H1 (cell line): ENCODE data around the gene GDPD3. TPM values are rescaled to one million over a fixed set of nuclear protein-coding genes. Genes with fewer than 3 reads are reported as not detected.

ENCODE experiments used
- CTCF ChIA-PET: fragments of 300-600 bp; sonication (Branson Sonifier 250); formaldehyde crosslinking; loops from one replicate; lab custom pipeline; 2021; ENCODE audit not compliant: partially characterized antibody; lab: Charles Lee
- POLR2A ChIA-PET: fragments of 300-600 bp; sonication (Branson Sonifier 250); formaldehyde crosslinking; loops from one replicate; lab custom pipeline; 2021; ENCODE audit warnings: inconsistent platforms; ENCODE audit not compliant: partially characterized antibody; lab: Charles Lee
- DNase-seq, 2 experiments: peaks; one replicate each; pipeline versions ENCODE4 v3.0.0 to v3.0.0-alpha.2; 2010 to 2022; ENCODE audit warnings: low spot score in 2 of 2, low read depth in 1 of 2, mixed read lengths in 1 of 2
- FAIRE-seq: peaks from 2 replicates; lab custom pipeline; 2011; peaks lifted over from hg19 to GRCh38; lab: Jason Lieb, UNC
- H2AFZ ChIP-seq: 2 replicates; pipeline ENCODE4 v1.8.1; 2012; ENCODE audit warnings: low read length, inconsistent platforms
- H2AK5ac ChIP-seq: 2 replicates; pipeline ENCODE4 v1.6.1; 2013; ENCODE audit warnings: low read depth, low read length
- H2BK120ac ChIP-seq: replicated peaks from 2 replicates; pipeline ENCODE3; 2013; ENCODE audit warnings: low read depth, low read length, inconsistent platforms
- H2BK12ac ChIP-seq: 2 replicates; pipeline ENCODE4 v1.6.1; 2013; ENCODE audit warnings: low read depth, low read length
- H2BK15ac ChIP-seq: 2 replicates; pipeline ENCODE4 v1.6.1; 2013; ENCODE audit warnings: low read length
- H2BK20ac ChIP-seq: 2 replicates; pipeline ENCODE4 v1.6.1; 2013; ENCODE audit warnings: low read length
- H2BK5ac ChIP-seq: 2 replicates; pipeline ENCODE4 v1.6.1; 2013; ENCODE audit warnings: low read depth, low read length
- H3K14ac ChIP-seq: 2 replicates; pipeline ENCODE4 v1.6.1; 2013; ENCODE audit warnings: inconsistent platforms; ENCODE audit not compliant: insufficient read length
- H3K18ac ChIP-seq: 2 replicates; pipeline ENCODE4 v1.6.1; 2013; ENCODE audit warnings: low read length; ENCODE audit errors: extremely low read depth
- H3K23ac ChIP-seq: 2 replicates; pipeline ENCODE4 v1.6.1; 2013; ENCODE audit warnings: inconsistent platforms; ENCODE audit not compliant: insufficient read length
- H3K23me2 ChIP-seq: 2 replicates; pipeline ENCODE4 v1.6.1; 2013; ENCODE audit warnings: low read depth, low read length
- H3K27ac ChIP-seq: 2 replicates; pipeline ENCODE4 v1.6.1; 2011; ENCODE audit warnings: low read depth, low read length, inconsistent platforms
- H3K27me3 ChIP-seq, 4 experiments: replicated peaks in 1 of 4; 1 replicate in 1 of 4; 2 replicates in 3 of 4; pipeline versions ENCODE4 v1.6.1 to v1.8.1; 2011 to 2013; ENCODE audit warnings: low read length in 3 of 4, mild to moderate bottlenecking in 3 of 4, inconsistent platforms in 2 of 4, mixed read lengths in 2 of 4, moderate library complexity in 1 of 4; ENCODE audit not compliant: control insufficient read depth in 3 of 4, insufficient read depth in 3 of 4; ENCODE audit errors: extremely low read depth in 1 of 4
- H3K36me3 ChIP-seq, 4 experiments: 2 replicates each; pipeline versions ENCODE4 v1.6.1 to v1.8.1; 2011 to 2013; ENCODE audit warnings: mild to moderate bottlenecking in 4 of 4, low read length in 3 of 4, moderate library complexity in 2 of 4, control low read depth in 1 of 4, inconsistent platforms in 1 of 4; ENCODE audit not compliant: insufficient read depth in 4 of 4, control insufficient read depth in 2 of 4
- H3K4ac ChIP-seq: replicated peaks from 2 replicates; pipeline ENCODE3; 2013; ENCODE audit warnings: low read length, low read depth, mixed read lengths, inconsistent platforms; ENCODE audit not compliant: insufficient read length
- H3K4me1 ChIP-seq, 4 experiments: replicated peaks in 1 of 4; 1 replicate in 1 of 4; 2 replicates in 3 of 4; pipeline versions ENCODE4 v1.6.1 to v1.8.1; 2011 to 2013; ENCODE audit warnings: low read length in 3 of 4, inconsistent platforms in 2 of 4, mixed read lengths in 1 of 4; ENCODE audit not compliant: insufficient read depth in 4 of 4, control insufficient read depth in 3 of 4
- H3K4me2 ChIP-seq, 2 experiments: 2 replicates each; pipeline versions ENCODE4 v1.6.1 to v1.8.1; 2011 to 2013; ENCODE audit warnings: low read depth in 2 of 2, low read length in 2 of 2, control low read depth in 1 of 2, inconsistent platforms in 1 of 2, mild to moderate bottlenecking in 1 of 2; ENCODE audit not compliant: insufficient read depth in 1 of 2
- H3K4me3 ChIP-seq, 4 experiments: fragments of 200-600, 300-600 bp in 1 of 4; sonication (generic), shearing (Covaris generic), sonication (Bioruptor Twin) in 1 of 4; 2 replicates each; pipeline versions ENCODE4 v1.5.1 to v1.8.1; 2011 to 2016; ENCODE audit warnings: low read length in 4 of 4, low read depth in 3 of 4, control low read depth in 2 of 4, inconsistent platforms in 2 of 4, mild to moderate bottlenecking in 2 of 4, mixed read lengths in 1 of 4, moderate library complexity in 1 of 4; ENCODE audit not compliant: insufficient read depth in 2 of 4; ENCODE audit errors: extremely low read depth in 1 of 4
- H3K56ac ChIP-seq: replicated peaks from 2 replicates; pipeline ENCODE3; 2013; ENCODE audit warnings: low read depth, mild to moderate bottlenecking, mixed read lengths, low read length, inconsistent platforms; ENCODE audit not compliant: insufficient read length
- H3K79me1 ChIP-seq: 2 replicates; pipeline ENCODE4 v1.6.1; 2013; ENCODE audit warnings: low read depth, low read length, control low read depth
- H3K79me2 ChIP-seq, 2 experiments: 2 replicates each; pipeline versions ENCODE4 v1.6.1 to v1.8.1; 2012 to 2013; ENCODE audit warnings: low read length in 2 of 2, mild to moderate bottlenecking in 2 of 2, inconsistent platforms in 1 of 2; ENCODE audit not compliant: insufficient read depth in 2 of 2, control insufficient read depth in 1 of 2
- H3K9ac ChIP-seq, 4 experiments: replicated peaks in 1 of 4; 1 replicate in 1 of 4; 2 replicates in 3 of 4; pipeline versions ENCODE4 v1.6.1 to v1.8.1; 2011 to 2013; ENCODE audit warnings: low read depth in 3 of 4, low read length in 3 of 4, control low read depth in 2 of 4, mild to moderate bottlenecking in 2 of 4, moderate library complexity in 2 of 4, inconsistent platforms in 1 of 4; ENCODE audit errors: extremely low read depth in 1 of 4
- H3K9me3 ChIP-seq, 2 experiments: 2 replicates each; pipeline versions ENCODE4 v1.6.1 to v1.8.1; 2012 to 2013; ENCODE audit warnings: mild to moderate bottlenecking in 2 of 2, moderate library complexity in 2 of 2, control low read depth in 1 of 2, inconsistent platforms in 1 of 2, low read depth in 1 of 2, low read length in 1 of 2, mixed read lengths in 1 of 2; ENCODE audit not compliant: insufficient read depth in 2 of 2
- H4K20me1 ChIP-seq, 2 experiments: replicated peaks in 1 of 2; 2 replicates each; pipeline versions ENCODE3 to v1.8.1; 2011 to 2013; ENCODE audit warnings: inconsistent platforms in 2 of 2, low read length in 2 of 2, mild to moderate bottlenecking in 1 of 2; ENCODE audit not compliant: insufficient read depth in 2 of 2, control insufficient read depth in 1 of 2
- H4K5ac ChIP-seq: 2 replicates; pipeline ENCODE4 v1.6.1; 2013; ENCODE audit warnings: low read length, low read depth, mixed read lengths, inconsistent platforms; ENCODE audit not compliant: insufficient read length
- H4K8ac ChIP-seq: 2 replicates; pipeline ENCODE4 v1.8.0; 2013; ENCODE audit warnings: mild to moderate bottlenecking, moderate library complexity, low read length, inconsistent platforms; ENCODE audit not compliant: insufficient read depth; ENCODE audit errors: extremely low read depth
- H4K91ac ChIP-seq: replicated peaks from 2 replicates; pipeline ENCODE3; 2013; ENCODE audit warnings: low read length, mixed read lengths, inconsistent platforms; ENCODE audit not compliant: insufficient read length
- ATF3 ChIP-seq: IDR thresholded peaks from 2 replicates; pipeline ENCODE4 v1.6.1; 2011; ENCODE audit warnings: low read depth, mild to moderate bottlenecking, low read length; ENCODE audit not compliant: insufficient read depth
- BCL11A ChIP-seq, 2 experiments: IDR thresholded peaks; one replicate each; pipeline ENCODE4 v1.6.1; 2011; ENCODE audit warnings: low read depth in 2 of 2, low read length in 2 of 2, mild to moderate bottlenecking in 2 of 2
- CHD1 ChIP-seq: IDR thresholded peaks from 2 replicates; pipeline ENCODE4 v1.6.1; 2012; ENCODE audit warnings: low read depth, low read length, improper control_type of control experiment
- PHF8 ChIP-seq: fragments of 200-600 bp; sonication (generic); conservative IDR thresholded peaks from 2 replicates; pipeline ENCODE4 v1.7.1; 2012; ENCODE audit warnings: low read depth, mild to moderate bottlenecking, inconsistent platforms, low read length, moderate library complexity
- POLR2A ChIP-seq, 2 experiments: IDR thresholded peaks; 1 replicate in 1 of 2; 2 replicates in 1 of 2; pipeline ENCODE4 v1.6.1; 2011; ENCODE audit warnings: low read depth in 2 of 2, low read length in 2 of 2, mild to moderate bottlenecking in 2 of 2; ENCODE audit errors: control extremely low read depth in 1 of 2
- POLR2AphosphoS5 ChIP-seq: IDR thresholded peaks from 2 replicates; pipeline ENCODE4 v1.6.1; 2011; ENCODE audit warnings: low read depth, low read length
- SAP30 ChIP-seq: fragments of 300-600 bp; sonication (generic); IDR thresholded peaks from 2 replicates; pipeline ENCODE4 v1.7.1; 2012; ENCODE audit warnings: low read length, moderate library complexity, mild to moderate bottlenecking, inconsistent platforms; ENCODE audit not compliant: insufficient read depth, insufficient replicate concordance
- SP1 ChIP-seq: IDR thresholded peaks from 2 replicates; pipeline ENCODE4 v1.6.1; 2011; ENCODE audit warnings: low read depth, low read length
- SRF ChIP-seq: IDR thresholded peaks from 2 replicates; pipeline ENCODE4 v1.6.1; 2011; ENCODE audit warnings: mild to moderate bottlenecking, low read depth, low read length, moderate library complexity
- TAF1 ChIP-seq: IDR thresholded peaks from 2 replicates; pipeline ENCODE4 v1.6.1; 2011; ENCODE audit warnings: mild to moderate bottlenecking, low read depth, low read length
- TBP ChIP-seq: IDR thresholded peaks from 2 replicates; pipeline ENCODE4 v1.6.1; 2011; ENCODE audit warnings: low read depth, low read length, improper control_type of control experiment
- WGBS, 2 experiments: shearing (Covaris generic) in 1 of 2; methylation state at CpG; one replicate each; pipeline versions ENCODE4 v1.1.6 to v1.1.7; 2013 to 2015; ENCODE audit warnings: low lambda C conversion rate in 2 of 2, mixed read lengths in 2 of 2, inconsistent platforms in 1 of 2, low coverage in 1 of 2, missing lambda C conversion rate in 1 of 2; ENCODE audit not compliant: insufficient replicate concordance in 2 of 2, insufficient coverage in 1 of 2, insufficient read length in 1 of 2; ENCODE audit errors: extremely low coverage in 1 of 2, missing lambda C conversion rate in 1 of 2; 5-methylcytosine and 5-hydroxymethylcytosine counted together
- polyA plus RNA-seq, 7 experiments: library from polyadenylated mRNA; depleted of rRNA in 3 of 7; stranded (reverse) in 5 of 7; unstranded in 2 of 7; fragments of >200 nt in 5 of 7; fragments of 200-250 nt in 2 of 7; gene quantifications; 1 replicate in 5 of 7; 2 replicates in 1 of 7; 4 replicates in 1 of 7; pipeline versions ENCODE4 v1.2.1 to v1.2.3, GENCODE V29; 2011 to 2013; ENCODE audit warnings: missing spikeins in 2 of 7, mixed read lengths in 2 of 7
- total RNA-seq: library from RNA; stranded (reverse); fragmentation: NEBNext Ultra II Directional; extraction: Animal tissue kit (Norgen Biotek cat#: 25700); gene quantifications from 2 replicates; pipeline ENCODE4 v1.2.1, GENCODE V29; 2021

GDPD3 gene
- total and polyA plus RNA-seq, 2 of the 8 experiments (the other 6 are each of a cell fraction or from before 2014, with no cell fraction given): 0.20 TPM; not detected in 1

DNA sequence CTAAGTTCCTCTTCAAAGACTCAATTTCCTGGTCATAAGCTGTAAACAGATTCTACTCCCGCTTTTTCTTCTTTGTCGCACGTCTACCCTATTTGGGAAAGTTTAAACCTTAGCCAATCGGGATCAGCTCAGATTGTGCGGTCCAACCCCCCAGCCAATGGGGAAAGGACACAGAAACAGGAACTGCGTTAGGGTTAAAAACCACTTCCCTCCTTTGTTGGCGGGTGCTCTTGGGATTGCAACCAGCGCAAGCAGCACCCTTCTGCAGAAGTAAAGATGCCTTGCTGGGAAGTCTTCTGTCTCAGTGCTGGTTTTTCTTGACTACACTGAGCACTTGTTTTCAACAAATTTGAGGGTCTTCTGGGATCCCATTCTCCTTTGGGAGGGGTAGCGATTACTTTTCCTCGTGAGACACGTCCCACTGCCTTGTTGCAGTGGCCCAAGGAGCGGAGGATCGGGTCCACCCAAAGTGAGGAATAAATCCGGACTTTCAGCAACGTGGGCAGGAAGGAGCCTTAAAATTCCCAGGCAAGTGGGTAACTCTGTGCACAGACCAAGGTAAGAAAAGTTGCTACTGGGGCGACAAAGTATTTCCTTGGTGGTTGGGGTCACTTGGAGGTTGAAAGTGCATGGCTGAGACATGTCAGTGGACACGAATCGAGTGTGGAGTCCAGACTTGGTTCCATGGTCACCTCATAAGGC, 16.3 kb downstream of the GDPD3 start:
- POLR2A ChIA-PET: interaction anchor here (0.7 to 14.0 kb wide), 10 partner anchors 11 to 519 kb away, joined by 3 to 353 read pairs (median 4); partner anchors contain the start of genes ALDOA, CORO1A, GDPD3 and PPP4C
- WGBS, 2 experiments: 1% methylated on average over 18 of the region's 18 CpGs; no CpG with 5 or more reads in 1 of the 2 experiments
- Histone ChIP-seq H2BK120ac (no peak overlapping the region), H2BK5ac (peak overlapping the region; percentile 96), H4K8ac (no peak overlapping the region), H3K4me2 (peak overlapping the region; percentile 56 to 94), H2BK20ac (no peak overlapping the region), H3K27me3 (no peaks in the 10 kb centered on the region), H3K4me1 (peaks cover 0 to 19% (median 8%) of the 10 kb centered on the region in 4 experiments; a peak in 6 of 7 replicates), H3K79me2 (peaks cover 11 to 57% of the 10 kb centered on the region in 2 experiments), H3K23me2 (peaks cover 21% of the 10 kb centered on the region; the same call in 1 of the 2 replicates), H3K14ac (no peak overlapping the region), H3K36me3 (peaks cover 0 to 9% (median 3%) of the 10 kb centered on the region in 4 experiments; a peak in 6 of 8 replicates), H2AK5ac (peak overlapping the region; percentile 29; the same call in 1 of the 2 replicates), H4K5ac (peak overlapping the region; percentile 92), H4K20me1 (peaks cover 2 to 19% of the 10 kb centered on the region in 2 experiments), H2BK15ac (peak overlapping the region; percentile 23; the same call in 1 of the 2 replicates), H3K23ac (no peak overlapping the region), H3K9ac (peak overlapping the region; percentile 79 to 98 (median 96)), H3K4ac (peak overlapping the region; percentile 22), H3K4me3 (peak overlapping the region; percentile 80 to 100 (median 98); a peak in 7 of 8 replicates), H4K91ac (peak overlapping the region; percentile 9), H3K9me3 (no peaks in the 10 kb centered on the region), H3K18ac (peak overlapping the region; percentile 88; the same call in 1 of the 2 replicates), H3K27ac (peak overlapping the region; percentile 98), H3K79me1 (peaks cover 3% of the 10 kb centered on the region), H3K56ac (no peak overlapping the region), H2BK12ac (peak overlapping the region; percentile 88), H2AFZ (peak overlapping the region; percentile 36; the same call in 1 of the 2 replicates)
- DNase-seq (peak in 1 of 2 experiments; percentile 73), FAIRE-seq (peak; percentile 91)
- CTCF ChIA-PET: interaction anchor here (0.9 to 1.1 kb wide), 3 partner anchors 15 to 42 kb away, joined by 4 to 8 read pairs (median 5); no protein-coding TSS in a partner anchor
- TF ChIP-seq SP1 (peak; percentile 87), POLR2A (IDR thresholded peaks at IDR 0.05; ENCODE audit: control extremely low read depth in 1 of 2, low read depth in 2 of 2, low read length in 2 of 2) (peak; percentile 9 to 90), BCL11A (IDR thresholded peaks at IDR 0.05; ENCODE audit: low read depth in 2 of 2, low read length in 2 of 2) (no peak), PHF8 (peak; percentile 37), SRF (peak; percentile 75), CHD1 (peak; percentile 32; the same call in 1 of the 2 replicates), TAF1 (peak; percentile 82), TBP (peak; percentile 93), ATF3 (no peak), POLR2AphosphoS5 (peak; percentile 84; the same call in 1 of the 2 replicates), SAP30 (peak; percentile 75)
